Activated naive CD4-positive, alpha-beta T cell (primary cell): Measurements from ENCODE around the gene ANGPTL8.
A peak's percentile ranks its signal among the peaks of the same experiment; 100 is the strongest.

ENCODE experiments used
- DNase-seq, 4 experiments: peaks; one replicate each; lab custom pipeline; 2025; lab: John Stamatoyannopoulos, UW

ANGPTL8 gene, protein sequence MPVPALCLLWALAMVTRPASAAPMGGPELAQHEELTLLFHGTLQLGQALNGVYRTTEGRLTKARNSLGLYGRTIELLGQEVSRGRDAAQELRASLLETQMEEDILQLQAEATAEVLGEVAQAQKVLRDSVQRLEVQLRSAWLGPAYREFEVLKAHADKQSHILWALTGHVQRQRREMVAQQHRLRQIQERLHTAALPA

DNA sequence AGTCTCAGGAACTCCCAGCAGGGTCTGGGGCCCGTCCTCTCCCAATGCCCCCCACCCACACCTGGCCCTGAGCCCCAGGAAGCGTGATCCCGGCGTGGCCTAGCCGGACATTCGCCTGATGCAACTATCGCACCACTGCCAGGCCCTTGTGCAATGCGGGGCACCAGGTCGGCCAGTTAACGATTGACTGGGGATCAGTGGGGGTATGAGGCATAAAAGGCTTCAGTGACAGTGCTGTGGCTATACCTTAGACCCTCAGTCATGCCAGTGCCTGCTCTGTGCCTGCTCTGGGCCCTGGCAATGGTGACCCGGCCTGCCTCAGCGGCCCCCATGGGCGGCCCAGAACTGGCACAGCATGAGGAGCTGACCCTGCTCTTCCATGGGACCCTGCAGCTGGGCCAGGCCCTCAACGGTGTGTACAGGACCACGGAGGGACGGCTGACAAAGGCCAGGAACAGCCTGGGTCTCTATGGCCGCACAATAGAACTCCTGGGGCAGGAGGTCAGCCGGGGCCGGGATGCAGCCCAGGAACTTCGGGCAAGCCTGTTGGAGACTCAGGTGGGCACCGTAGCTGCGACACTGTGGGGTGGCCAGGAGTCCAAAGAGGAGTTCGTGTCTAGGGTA, at the start of gene ANGPTL8:
Gene ANGPTL8, plus strand, starts transcription at position 243 of the 624 bp plus-strand sequence. Its CDS starts 19 bp downstream, at position 262.
- DNase-seq = no peak

DNA sequence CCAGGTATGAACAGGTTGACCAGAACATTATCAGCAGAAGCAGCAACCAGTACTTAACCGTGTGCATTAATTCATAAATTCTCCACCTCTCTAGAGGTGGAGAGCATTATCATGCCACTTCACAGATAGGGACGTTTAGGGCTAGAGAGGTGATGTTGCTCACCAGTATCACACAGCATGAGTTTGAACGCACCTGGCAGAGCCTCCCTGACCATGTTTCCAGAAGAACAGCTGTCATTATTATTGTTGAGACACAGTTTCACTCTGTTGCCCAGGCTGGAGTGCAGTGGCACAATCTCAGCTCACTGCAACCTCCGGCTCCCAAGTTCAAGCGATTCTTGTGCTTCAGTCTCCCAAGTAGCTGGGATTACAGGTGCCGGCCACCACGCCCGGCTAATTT, 48.9 kb upstream of the ANGPTL8 start:
- no peak for DNase-seq

DNA sequence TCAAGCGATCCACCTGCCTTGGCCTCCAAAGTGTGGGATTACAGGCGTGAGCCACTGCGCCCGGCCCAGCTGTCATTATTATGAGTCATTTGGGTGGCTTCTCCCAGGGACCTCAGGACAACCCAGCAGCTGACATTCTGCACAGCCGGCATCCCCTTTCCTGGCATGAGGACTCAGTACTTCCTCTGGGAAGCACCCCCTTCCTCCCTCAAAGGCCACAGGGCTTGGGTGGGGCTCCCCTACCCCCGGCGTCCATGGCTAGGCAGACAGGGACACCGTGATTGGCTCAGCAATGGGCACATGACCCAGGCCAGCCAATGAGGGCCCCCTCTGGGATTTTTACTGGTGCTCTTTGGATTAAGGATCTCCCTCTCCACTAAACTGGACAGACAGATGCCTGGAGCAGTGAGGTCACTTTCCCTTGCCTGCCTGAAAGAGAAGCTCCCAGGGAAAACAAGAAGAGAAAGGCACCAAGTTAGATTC, 48.1 kb upstream of the ANGPTL8 start:
- DNase-seq = no peak

DNA sequence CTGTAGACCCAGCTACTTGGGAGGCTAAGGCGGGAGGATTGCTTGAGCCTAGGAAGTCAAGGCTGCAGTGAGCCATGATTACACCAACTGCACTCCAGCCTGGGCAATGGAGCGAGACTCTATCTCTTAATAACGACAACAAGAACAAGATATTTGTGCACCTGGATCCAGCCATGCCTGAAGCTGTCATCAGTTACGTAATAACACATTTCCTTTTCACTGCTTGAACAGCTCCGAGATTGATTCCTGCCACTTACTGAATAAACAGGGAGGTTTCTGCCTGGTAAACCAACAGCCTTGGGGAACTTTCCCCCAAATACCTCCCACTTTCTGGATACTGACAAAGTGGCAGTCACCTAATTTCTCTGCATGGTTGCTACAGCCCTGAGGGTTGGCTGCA, 47.5 kb upstream of the ANGPTL8 start:
- DNase-seq = no peak

DNA sequence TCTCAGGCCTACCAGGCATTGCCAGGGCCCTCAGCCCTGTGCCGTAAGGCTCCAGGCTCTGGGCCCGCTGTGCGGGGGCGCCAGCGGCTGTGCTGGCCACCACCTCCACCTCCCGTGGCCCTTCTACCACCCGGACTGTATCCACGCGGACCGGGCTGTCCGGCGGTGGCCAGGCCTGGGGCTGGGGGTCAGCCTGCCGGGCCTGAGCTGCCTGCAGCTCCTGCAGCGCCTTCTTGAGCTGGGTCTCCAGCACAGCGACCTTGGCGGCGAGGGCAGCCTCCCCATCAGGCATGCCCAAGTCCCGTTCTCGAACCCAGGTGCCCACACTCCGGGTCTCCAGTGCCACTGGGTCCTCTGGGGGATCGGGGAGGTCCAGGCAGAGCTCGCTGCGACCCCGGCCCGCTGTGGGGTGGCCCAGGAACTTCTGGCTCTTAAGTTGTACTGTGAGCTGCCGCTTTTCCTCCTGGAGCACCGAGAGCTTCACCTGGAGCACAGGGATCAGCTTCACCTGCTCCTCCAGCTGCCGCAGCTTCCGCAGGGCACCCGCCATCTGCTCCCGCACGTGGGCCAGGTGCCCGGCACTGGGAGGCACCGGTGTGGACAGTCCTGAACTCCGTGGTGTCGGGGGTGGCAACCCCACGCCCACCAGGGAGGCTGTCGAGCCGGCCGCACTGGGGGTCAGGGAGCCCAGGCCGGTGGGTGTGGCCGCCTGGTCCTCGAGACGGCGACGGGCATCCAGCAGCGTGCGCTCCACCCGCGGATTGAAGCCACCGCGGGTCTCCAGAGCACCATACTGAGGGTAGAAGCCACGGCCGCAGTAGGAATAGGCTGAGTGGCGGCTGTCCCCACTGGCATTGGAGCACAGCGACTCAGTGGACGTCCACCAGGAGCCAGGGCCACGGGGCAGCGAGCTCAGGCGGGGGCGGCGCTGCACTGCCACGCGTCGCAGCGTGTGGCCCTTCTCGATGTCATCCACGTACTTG, 46.2 kb upstream of the ANGPTL8 start:
- no peak for DNase-seq

DNA sequence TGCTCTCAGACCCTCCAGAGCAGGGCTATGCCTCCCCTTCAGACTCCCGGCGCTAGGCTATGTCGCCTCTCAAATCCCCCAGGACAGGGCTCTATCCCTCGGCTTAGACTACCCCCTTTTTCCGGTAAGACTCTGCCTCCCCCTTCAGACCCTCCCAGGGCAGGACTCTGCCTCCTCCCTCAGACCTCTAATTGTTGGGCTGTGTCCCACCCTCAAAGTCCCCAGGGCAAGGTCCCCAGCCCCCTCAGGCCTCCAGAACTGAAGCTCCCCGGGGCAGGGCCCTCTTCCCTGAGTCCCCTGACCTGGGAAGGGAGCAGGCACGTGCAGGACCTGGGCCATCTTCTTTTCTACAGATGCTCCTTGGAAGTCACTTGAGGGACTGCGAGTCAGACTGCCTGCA, 45.2 kb upstream of the ANGPTL8 start:
- DNase-seq = no peak

DNA sequence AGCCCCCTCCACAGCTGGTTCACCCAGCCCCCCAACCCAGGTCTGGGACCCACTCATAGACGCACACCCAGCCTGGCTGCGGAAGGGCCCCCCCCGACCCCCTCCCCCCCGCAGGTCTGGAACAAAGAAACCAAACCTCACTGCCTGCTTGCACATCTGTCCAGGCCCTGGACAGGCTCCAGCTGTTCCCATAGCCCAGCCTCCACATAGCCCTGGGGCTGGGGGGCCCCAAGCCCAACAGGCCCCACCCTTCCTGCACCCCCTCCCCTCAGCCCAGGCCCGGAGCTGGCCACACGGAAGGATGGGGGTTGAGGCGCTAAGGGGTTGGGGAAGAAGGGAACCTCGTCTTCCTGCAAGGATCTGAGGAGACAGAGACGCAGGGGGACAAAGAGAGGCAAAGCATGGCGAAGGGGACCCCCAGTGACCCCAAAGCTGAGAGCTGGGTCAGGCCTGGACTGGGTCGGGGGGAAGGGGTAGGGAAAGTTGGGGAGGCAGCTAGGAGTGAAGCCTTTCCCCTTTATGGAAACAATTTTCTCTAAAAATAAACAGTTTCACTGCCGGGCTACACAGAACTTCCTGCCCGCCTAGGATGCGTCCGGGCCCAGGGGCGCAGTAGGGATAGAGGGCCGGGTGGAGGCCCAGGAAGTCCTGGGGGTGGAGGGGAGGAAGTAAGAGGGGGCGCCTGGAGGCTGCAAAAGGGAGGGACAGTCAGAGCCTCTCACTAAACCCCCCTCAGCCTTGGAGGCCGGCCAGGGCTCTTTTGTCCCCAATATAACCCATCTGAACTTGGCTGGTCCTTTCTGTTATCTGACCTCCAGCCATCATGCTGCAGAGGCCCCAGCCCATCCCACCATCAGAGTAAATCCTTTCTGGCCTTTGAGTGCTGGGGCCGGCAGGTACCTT, 44.5 kb upstream of the ANGPTL8 start:
- DNase-seq = no peak

DNA sequence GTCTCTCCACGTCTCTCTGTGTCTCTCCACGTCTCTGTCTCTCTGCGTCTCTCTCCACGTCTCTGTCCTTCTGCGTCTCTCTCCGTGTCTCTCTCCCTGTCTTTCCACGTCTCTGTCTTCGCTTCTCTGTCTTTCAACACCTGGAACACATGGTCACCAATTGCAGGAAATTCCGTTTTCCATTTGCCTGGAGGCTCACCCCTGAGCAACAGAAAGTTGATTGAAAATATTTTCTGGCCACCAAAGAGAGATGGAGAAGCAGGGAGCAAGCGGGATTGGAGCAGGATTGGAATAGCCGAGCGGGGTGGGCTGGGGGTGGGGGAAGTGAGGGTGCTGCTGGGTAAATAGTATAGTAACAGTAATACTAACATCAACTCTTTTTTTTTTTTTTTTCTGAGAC, 43.7 kb upstream of the ANGPTL8 start:
- DNase-seq = no peak

DNA sequence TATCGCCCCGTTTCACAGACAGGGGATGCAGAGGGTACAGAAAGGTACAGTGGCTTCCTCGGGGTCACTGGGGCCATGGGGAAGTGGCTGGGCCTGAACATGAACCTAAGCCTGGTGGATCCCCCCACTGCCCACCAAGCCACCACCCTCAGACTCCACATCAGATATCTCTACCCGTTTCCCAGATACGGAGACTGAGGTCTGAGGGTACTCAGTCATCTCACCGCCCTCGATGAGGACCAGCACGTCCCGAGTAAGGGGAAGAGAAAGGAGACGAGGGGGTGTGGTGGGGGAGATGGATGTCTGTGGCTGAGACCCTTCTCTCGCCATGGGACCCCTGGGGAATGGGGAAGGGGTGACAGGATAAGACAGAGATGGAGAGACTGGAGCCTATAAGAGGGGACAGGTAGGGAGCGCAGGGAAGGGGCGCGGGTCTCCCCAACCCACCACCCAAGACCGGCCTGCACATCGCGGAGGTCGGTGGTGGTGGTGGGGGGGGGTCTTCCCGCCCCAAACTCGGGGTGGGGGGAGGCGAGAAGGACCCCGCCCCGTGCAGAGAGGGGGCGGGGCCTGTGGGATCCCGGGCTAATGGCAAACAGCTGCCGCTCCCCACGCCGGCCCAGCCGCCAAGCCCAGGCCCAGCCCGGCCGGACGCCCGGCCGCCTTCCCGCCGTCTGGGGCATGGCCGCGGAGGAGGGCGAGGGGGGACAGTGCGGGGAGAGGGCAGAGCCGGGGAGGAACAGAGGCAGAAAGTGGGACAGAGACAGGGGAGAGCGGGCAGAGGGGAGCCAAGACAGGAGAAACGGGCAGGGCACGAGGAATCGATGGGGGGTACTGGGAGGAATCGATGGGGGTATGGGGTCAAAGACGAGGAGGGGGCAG, 42.8 kb upstream of the ANGPTL8 start:
- no peak for DNase-seq

DNA sequence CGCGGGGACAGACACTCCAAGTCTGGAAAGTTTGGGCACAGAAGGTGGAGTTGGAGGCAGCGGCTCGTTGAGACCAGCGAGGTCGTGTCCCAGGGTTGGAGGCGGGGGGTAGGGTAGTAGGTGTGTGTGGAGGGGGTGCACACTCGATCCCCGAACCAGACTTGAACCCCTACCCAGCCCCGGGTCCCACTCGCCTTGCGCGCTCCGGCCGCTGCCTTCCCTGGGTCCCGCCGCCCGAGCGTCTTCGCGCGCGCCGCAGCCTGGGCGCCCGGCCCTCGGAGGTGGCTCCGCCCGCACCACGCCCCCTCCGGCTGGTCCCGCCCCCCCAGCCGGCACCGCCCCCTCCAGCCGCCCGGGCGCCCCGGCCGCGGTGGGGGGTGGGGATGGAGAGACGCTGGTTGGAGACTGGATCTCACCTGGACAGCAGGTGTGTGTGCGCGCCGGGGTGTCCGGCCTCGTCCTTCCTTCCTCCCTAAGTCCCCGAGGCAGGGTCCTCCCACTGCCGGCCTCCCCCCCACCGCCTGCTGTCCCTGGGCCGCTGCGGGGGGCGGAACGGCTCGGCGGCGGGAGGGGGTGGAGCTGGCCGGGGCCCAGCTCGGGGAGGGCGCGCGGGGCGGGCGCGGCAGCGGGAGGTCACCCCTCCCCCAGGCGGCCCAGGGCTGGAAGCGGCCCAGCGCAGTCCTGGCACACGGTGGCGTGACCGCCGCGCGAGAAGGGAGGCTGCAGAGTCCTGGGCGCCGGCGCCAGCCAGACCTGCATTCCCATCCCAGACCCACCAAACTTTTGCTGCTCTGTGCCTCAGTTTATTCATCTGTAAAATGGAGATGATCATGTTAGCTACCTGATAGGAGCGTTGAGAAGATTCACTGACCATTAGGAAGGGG, 41.9 kb upstream of the ANGPTL8 start, which contains the start of gene KANK2:
Gene KANK2, minus strand, starts transcription at position 255 of the 884 bp plus-strand sequence. CDS start 3,034 bp downstream, outside the sequence.
- DNase-seq = peak; percentile 28 to 68 (median 44)

DNA sequence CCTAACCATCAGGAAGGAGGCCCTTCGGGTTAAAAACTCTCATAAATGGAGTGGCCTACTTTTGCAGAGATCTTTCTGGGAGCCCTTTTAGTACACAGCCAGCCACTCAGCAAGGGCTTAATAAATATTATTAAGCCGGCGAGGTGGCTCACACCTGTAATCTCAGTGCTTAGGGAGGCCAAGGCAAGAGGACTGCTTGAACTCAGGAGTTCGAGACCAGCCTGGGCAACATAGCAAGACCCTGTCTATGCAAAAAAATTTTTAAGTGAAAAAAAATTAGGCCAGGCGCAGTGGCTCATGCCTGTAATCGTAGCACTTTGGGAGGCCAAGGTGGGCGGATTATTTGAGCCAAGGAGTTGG, 41.3 kb upstream of the ANGPTL8 start:
- DNase-seq = no peak

DNA sequence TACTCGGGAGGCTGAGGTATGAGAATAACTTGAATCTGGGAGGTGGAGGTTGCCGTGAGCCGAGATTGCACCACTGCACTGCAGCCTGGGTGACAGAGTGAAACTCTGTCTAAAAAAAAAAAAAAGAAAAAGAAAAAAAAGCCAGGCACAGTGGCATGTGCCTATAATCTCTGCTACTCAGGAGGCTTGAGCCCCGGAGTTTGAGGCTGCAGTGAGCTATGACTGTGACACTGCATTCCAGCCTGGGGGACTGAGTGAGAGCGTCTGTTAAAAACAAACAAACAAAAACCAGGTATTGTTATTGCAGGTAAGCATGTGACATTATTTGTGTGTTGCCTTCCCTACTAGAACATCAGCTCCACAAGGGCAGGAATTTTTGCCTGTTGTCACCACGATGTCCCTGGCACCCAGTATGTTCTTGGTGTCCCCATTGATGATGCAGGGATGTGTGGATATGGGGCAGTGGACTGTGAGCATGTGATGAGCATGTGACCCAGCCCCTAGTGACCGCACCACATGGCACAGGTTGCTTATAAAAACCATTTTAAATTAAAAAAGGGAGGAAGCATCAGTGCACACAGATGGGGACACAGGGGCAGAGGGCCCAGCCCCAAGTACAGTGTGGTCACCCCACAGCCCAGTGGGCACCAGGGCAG, 40.5 kb upstream of the ANGPTL8 start:
- no peak for DNase-seq

DNA sequence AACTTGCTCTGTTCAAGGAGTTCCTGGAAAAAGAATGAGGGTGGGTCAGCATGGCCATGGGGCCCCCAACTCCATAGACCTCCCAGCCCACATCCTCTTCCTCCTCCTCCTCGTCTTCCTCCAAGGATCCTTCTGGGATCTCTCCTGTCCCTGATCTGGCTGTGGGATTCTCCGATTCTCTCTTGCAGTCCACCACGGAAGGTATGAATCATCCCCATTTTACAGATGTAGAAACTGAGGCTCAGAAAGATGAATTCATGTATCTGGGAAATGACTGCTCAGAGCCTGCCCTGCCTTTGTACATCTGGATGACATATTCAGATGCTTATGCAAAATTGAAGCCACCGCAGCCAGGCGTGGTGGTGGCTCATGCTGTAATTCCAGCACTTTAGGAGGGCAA, 39.9 kb upstream of the ANGPTL8 start:
- DNase-seq = no peak

DNA sequence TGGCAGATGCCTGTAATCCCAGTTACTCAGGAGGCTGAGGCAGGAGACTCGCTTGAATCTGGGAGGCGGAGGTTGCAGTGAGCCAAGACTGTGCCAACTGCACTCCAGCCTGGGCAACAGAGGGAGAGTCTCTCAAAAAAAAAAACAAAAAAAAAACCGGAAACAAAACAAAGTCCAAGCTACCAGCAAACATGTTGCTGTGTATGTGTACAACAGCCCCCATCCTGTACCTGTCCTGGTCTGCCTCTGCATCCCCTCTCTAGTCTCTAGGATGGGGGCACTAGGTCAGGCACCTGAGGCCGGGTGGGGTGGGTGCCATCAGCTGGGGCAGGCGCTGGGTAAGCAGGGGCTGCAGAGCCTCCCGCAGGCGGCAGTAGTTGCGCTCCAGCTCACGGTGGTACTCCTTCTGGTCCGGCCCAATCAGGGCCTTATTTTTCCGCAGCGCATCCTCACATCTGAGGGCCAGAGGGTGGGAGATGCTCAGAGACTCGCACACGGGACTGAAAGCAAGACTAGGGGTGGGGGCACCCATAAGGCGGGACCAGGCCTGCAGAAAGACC, 39.3 kb upstream of the ANGPTL8 start:
- no peak for DNase-seq

DNA sequence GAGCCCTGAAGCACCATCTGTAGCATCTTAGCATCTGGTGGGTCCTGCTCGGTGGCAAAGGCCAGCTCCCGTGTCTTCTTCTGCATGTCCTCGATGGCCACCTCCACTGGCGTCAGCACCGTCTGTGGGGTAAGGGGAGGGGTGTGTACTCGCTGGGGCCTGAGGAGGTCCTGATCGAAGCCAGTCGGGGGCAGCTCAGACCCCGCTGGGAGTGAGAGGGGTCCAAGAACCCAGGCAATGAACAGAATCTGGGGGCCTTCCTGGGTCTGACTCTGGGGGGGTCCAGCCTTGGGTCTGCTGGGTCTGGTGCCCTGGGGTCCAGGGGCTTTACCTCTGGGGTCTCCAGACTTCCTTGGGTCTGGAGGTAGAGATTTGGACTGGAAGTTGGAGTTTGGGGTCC, 38.5 kb upstream of the ANGPTL8 start:
- no peak for DNase-seq

DNA sequence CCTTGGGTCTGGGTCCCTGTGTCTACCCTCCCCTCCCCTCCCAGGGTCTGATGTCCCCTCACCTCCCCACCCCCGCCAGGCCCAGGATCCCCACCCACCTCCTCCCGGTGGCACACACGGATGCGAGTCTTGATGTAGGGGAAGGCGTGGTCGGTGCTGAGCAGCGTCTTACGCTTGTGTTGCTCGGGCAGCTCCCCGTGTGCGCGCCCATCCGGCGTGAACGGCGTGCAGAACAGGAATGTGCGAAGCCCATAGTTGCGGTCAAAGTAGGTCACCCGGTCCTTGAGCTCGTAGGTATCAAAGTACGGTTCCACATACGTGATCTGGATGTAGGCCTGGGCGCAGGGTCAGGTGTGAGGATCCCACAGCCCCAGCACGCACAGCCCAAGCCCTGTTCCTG, 37.6 kb upstream of the ANGPTL8 start:
- no peak for DNase-seq

DNA sequence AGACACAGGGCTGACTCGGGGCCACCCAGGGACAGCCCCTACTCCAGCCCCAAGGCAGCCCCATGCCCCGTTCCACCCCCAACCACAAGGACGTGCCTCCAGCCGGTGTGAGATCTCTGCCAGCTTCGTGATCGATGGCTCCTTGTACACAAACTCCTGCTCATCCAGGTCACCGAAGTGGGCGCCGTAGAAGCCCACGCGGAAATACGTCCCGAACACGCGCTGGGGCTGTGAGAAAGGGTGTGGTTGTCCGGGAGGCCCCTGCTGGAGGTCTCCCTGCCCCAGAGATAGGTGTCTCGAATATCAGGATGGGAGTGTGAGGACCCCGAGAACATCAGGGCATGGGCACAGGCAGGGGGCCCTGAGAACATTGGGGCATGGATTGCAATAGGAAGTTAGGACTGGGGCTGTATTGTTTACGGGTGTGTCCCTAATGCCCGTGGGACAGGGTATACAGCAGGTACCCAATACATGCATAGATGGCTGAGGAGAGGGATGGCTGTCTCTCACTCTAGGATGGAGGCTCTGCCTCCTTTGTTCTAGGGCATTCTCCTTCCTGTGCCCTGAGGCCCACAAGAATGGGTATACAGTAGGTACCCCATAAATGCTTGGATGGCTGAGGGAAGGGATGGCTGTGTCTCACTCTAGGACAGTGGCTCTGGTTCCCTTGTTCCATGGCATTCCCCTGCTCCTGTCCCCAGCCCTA, 36.8 kb upstream of the ANGPTL8 start:
- DNase-seq = no peak
